OCI-LY7 (cell line): ENCODE measurements around the gene ADO. TPM values are rescaled to one million over a fixed set of nuclear protein-coding genes. Genes with fewer than 3 reads are reported as not detected.

Source experiments
- BruUV-seq: library from RNA; stranded (reverse); fragments of 400-500 nt; replicated peaks from 2 replicates; lab custom pipeline; 2021; lab: Mats Ljungman, UMichigan
- CTCF ChIA-PET: fragments of 300-600 bp; sonication (Branson Sonifier 250); formaldehyde crosslinking; loops from one replicate; lab custom pipeline; 2022; ENCODE audit warnings: antibody characterized with exemption; ENCODE audit not compliant: unreplicated experiment; lab: Charles Lee
- POLR2A ChIA-PET: fragments of 300-600 bp; sonication (Branson Sonifier 250); formaldehyde crosslinking; loops from one replicate; lab custom pipeline; 2022; ENCODE audit warnings: antibody characterized with exemption; lab: Charles Lee
- DNase-seq: peaks from one replicate; pipeline ENCODE4 v3.0.0-alpha.2; 2015; ENCODE audit warnings: low spot score
- H2AFZ ChIP-seq: fragments of 200-600 bp; sonication (generic), shearing (Covaris generic); 2 replicates; pipeline ENCODE4 v1.6.1; 2014; ENCODE audit warnings: mild to moderate bottlenecking, antibody characterized with exemption, low read length, moderate library complexity
- H3K27ac ChIP-seq: fragments of 200-600 bp; sonication (generic); 2 replicates; pipeline ENCODE4 v1.5.1; 2014; ENCODE audit warnings: mixed run types, low read depth, mild to moderate bottlenecking, moderate library complexity, low read length, inconsistent platforms; ENCODE audit not compliant: poor library complexity, severe bottlenecking
- H3K36me3 ChIP-seq: fragments of 200-600 bp; sonication (generic); 2 replicates; pipeline ENCODE4 v1.6.1; 2014; ENCODE audit warnings: mild to moderate bottlenecking, antibody characterized with exemption, low read length, moderate library complexity, mixed read lengths; ENCODE audit not compliant: insufficient read depth
- H3K4me1 ChIP-seq: fragments of 200-600 bp; sonication (generic); 2 replicates; pipeline ENCODE4 v1.5.1; 2014; ENCODE audit warnings: mild to moderate bottlenecking, low read length; ENCODE audit not compliant: insufficient read depth, poor library complexity, severe bottlenecking
- H3K4me2 ChIP-seq: fragments of 200-600 bp; sonication (generic); 2 replicates; pipeline ENCODE4 v1.6.1; 2014; ENCODE audit warnings: mild to moderate bottlenecking, low read length
- H3K4me3 ChIP-seq: fragments of 200-600 bp; sonication (generic); 2 replicates; pipeline ENCODE4 v1.5.1; 2014; ENCODE audit warnings: mild to moderate bottlenecking, low read depth, low read length; ENCODE audit not compliant: poor library complexity, severe bottlenecking
- H3K79me2 ChIP-seq: fragments of 200-600 bp; sonication (generic); 2 replicates; pipeline ENCODE4 v1.6.1; 2016; ENCODE audit warnings: low read depth, mild to moderate bottlenecking, low read length, moderate library complexity, mixed read lengths; ENCODE audit not compliant: insufficient read depth
- H3K9me2 ChIP-seq: fragments of 200-600 bp; sonication (generic); 2 replicates; pipeline ENCODE4 v1.6.1; 2016; ENCODE audit warnings: mild to moderate bottlenecking, low read length, mixed read lengths; ENCODE audit not compliant: insufficient read depth
- H3K9me3 ChIP-seq: fragments of 200-600 bp; sonication (generic); 2 replicates; pipeline ENCODE4 v1.6.1; 2014; ENCODE audit warnings: mild to moderate bottlenecking, mixed run types, low read length, mixed read lengths
- H4K20me1 ChIP-seq: fragments of 200-600 bp; sonication (generic); 2 replicates; pipeline ENCODE4 v1.6.1; 2014; ENCODE audit warnings: mild to moderate bottlenecking, antibody characterized with exemption, low read length, moderate library complexity, mixed read lengths; ENCODE audit not compliant: insufficient read depth
- EZH2phosphoT487 ChIP-seq: fragments of 200-600 bp; sonication (generic); IDR thresholded peaks from 2 replicates; pipeline ENCODE4 v1.6.1; 2018; ENCODE audit warnings: low read depth, borderline replicate concordance, mild to moderate bottlenecking, mixed run types, antibody characterized with exemption, low read length, moderate library complexity, mixed read lengths
- intact Hi-C: fragments of 100-400 bp; cut with micrococcal nuclease; formaldehyde crosslinking; loops from one replicate; pipeline ENCODE4 v1.10.0; 2022; ENCODE audit not compliant: unreplicated experiment
- total RNA-seq, 2 experiments: library from RNA; depleted of rRNA in 1 of 2; stranded (reverse); fragments of >200 nt in 1 of 2; shearing (Covaris generic) in 1 of 2; gene quantifications; 2 replicates each; pipeline ENCODE4 v1.2.3, GENCODE V29; 2014 to 2022
- TF ChIP-seq, protein P1 (sequence below): fragments of 200-600 bp; sonication (generic); conservative IDR thresholded peaks from 2 replicates; pipeline ENCODE4 v1.5.1; 2014; ENCODE audit warnings: mild to moderate bottlenecking, antibody characterized with exemption, low read length, moderate library complexity, mixed read lengths

Gene ADO
- total RNA-seq, 2 experiments from 2014 or later, result 30.3 to 43.1 TPM

DNA sequence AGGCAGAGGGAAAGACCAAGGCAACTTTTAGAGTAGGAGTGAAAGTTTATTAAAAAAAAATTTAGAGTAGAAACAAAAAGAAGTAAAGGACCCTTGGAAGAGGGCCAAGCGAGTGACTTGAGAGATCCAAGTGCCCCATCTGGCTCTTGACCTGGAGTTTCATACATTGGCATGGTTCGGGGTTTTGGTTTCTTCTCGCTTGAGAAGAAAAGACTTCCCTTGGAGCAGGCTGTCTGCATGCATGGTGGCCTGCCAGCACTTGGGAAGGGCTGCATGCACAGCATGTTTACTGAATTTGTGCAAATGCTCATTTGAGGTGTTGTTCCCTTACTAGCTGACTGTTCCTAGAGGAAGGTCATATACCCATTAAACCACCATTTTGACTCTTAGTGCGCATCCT lies 8.8 kb upstream of the ADO start:
- no peak overlapping the region for H3K4me2 ChIP-seq
- intact Hi-C loops, result no loop called here
- no peak overlapping the region for H3K27ac ChIP-seq
- H3K4me3 ChIP-seq, result no peak overlapping the region
- no peaks in the 10 kb centered on the region for H3K9me3 ChIP-seq
- no peaks in the 10 kb centered on the region for H4K20me1 ChIP-seq
- TF ChIP-seq EZH2phosphoT487, result no peak
- TF ChIP-seq, protein P1, sequence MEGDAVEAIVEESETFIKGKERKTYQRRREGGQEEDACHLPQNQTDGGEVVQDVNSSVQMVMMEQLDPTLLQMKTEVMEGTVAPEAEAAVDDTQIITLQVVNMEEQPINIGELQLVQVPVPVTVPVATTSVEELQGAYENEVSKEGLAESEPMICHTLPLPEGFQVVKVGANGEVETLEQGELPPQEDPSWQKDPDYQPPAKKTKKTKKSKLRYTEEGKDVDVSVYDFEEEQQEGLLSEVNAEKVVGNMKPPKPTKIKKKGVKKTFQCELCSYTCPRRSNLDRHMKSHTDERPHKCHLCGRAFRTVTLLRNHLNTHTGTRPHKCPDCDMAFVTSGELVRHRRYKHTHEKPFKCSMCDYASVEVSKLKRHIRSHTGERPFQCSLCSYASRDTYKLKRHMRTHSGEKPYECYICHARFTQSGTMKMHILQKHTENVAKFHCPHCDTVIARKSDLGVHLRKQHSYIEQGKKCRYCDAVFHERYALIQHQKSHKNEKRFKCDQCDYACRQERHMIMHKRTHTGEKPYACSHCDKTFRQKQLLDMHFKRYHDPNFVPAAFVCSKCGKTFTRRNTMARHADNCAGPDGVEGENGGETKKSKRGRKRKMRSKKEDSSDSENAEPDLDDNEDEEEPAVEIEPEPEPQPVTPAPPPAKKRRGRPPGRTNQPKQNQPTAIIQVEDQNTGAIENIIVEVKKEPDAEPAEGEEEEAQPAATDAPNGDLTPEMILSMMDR, result no peak
- H3K4me1 ChIP-seq, result no peaks in the 10 kb centered on the region
- no TSS peak for BruUV-seq
- ChIA-PET CTCF (no interaction called here), POLR2A (interaction anchor here (1.3 to 3.4 kb wide), 2 partner anchors 9 to 15 kb away, joined by 7 to 19 read pairs; partner anchors contain the start of gene ADO)
- no peaks in the 10 kb centered on the region for H3K79me2 ChIP-seq
- DNase-seq, result no peak
- H3K36me3 ChIP-seq, result no peaks in the 10 kb centered on the region
- no peaks in the 10 kb centered on the region for H3K9me2 ChIP-seq
- no peak overlapping the region for H2AFZ ChIP-seq

DNA sequence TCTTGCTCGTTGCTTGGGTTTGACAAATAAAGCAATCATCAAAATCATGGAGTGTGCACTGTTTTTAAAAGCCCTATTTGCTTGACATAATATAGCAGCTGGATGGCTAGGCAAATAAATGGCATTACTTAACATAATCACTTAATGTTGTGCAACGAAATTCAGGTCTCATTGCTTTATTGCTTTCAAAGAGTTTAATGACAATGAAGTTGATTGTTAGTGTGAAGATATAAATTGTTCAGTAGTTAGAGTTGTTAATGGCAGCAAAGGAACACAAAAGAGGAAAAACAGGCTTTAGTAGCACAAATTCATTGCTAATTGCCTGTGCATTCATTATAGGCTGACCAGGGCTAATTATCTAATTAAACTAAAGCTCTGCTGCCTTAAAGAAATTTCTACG lies 7.6 kb upstream of the ADO start:
- Histone ChIP-seq H3K79me2 (no peaks in the 10 kb centered on the region), H3K4me2 (no peak overlapping the region), H3K9me3 (no peaks in the 10 kb centered on the region), H4K20me1 (no peaks in the 10 kb centered on the region), H3K4me1 (no peaks in the 10 kb centered on the region), H3K27ac (no peak overlapping the region), H3K4me3 (no peak overlapping the region), H2AFZ (no peak overlapping the region), H3K9me2 (no peaks in the 10 kb centered on the region), H3K36me3 (no peaks in the 10 kb centered on the region)
- DNase-seq, result no peak
- CTCF ChIA-PET, result no interaction called here
- BruUV-seq, result no TSS peak
- TF ChIP-seq, protein P1, result no peak
- TF ChIP-seq EZH2phosphoT487, result no peak
- intact Hi-C loops, result no loop called here
- POLR2A ChIA-PET, result interaction anchor here (0.7 to 1.0 kb wide), 3 partner anchors 103 to 248 kb away, joined by 3 to 5 read pairs (median 5); no protein-coding TSS in a partner anchor

DNA sequence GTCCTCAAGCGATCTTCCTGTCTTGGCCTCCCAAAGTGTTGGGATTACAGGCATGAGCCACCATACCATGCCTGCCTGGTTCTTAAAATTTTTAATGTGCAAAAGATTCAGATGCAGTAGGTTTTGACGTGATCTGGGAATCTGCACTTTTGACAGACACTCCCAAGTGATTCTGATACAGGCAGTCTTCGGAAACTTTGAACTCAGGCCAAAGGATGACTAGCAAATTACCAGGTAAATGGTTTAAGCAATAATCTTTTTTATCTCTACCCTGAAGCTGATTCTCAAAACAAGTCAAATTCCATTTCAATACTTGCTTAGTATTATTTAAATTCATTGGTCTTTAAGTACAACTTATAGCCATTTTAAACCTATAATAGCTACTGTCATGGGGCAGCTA lies 2.6 kb upstream of the ADO start:
- Histone ChIP-seq H3K4me3 (no peak overlapping the region), H3K9me3 (no peaks in the 10 kb centered on the region), H3K27ac (no peak overlapping the region), H2AFZ (no peak overlapping the region), H3K79me2 (peaks cover 20% of the 10 kb centered on the region), H3K9me2 (no peaks in the 10 kb centered on the region), H3K4me2 (no peak overlapping the region), H4K20me1 (peaks cover 9% of the 10 kb centered on the region), H3K4me1 (peaks cover 20% of the 10 kb centered on the region), H3K36me3 (peaks cover 15% of the 10 kb centered on the region)
- BruUV-seq, result no TSS peak
- DNase-seq, result no peak
- TF ChIP-seq, protein P1, result no peak
- TF ChIP-seq EZH2phosphoT487, result no peak
- ChIA-PET CTCF (no interaction called here), POLR2A (interaction anchor here (0.9 to 6.9 kb wide), 5 partner anchors 15 to 167 kb away, joined by 3 to 54 read pairs (median 6); partner anchors contain the start of gene EGR2)
- intact Hi-C loops, result loop anchor here (10.0 kb wide), 1 partner anchor 463 kb away; no protein-coding TSS in a partner anchor
